ENCODE results near the gene ICAM2. TPM values are rescaled to one million over a fixed set of nuclear protein-coding genes. Genes with fewer than 3 reads are reported as not detected.

The ICAM2 gene
- total RNA-seq, 4 donors from 2014 or later: 6.4 to 24.3 (median 9.3) TPM; not detected in 1

GRCh38 chr17:64016974-64017373 is 3.5 kb downstream of the ICAM2 start:
- Histone ChIP-seq H3K9me3 (no peaks in the 10 kb centered on the region), H3K4me3 (no peak overlapping the region), H3K27ac (peak overlapping the region; percentile 30 to 64 (median 45)), H3K36me3 (no peaks in the 10 kb centered on the region), H3K27me3 (no peaks in the 10 kb centered on the region), H3K4me1 (peaks cover 0 to 18% (median 0%) of the 10 kb centered on the region in 4 donors)
- in situ Hi-C loops (cut with MboI; ENCODE audit: low pct_ligation_motif_present in 1 of 4, low pct_unique_long_range_greater_than_20kb in 1 of 4, low sequenced_read_pairs in 3 of 4) (loop anchor here in 1 of 4 donors (25.0 kb wide), 1 partner anchor 105 kb away; the partner anchor contains the start of genes CSHL1 and GH1), intact Hi-C loops (cut with DNase I; ENCODE audit: low total_unique reads) (no loop called here)
- TF ChIP-seq EP300 (IDR thresholded peaks at IDR 0.05; ENCODE audit: low read depth) (no peak), POLR2AphosphoS5 (IDR thresholded peaks at IDR 0.05) (no peak), POLR2A (IDR thresholded peaks at IDR 0.05) (no peak), CTCF (IDR thresholded peaks at IDR 0.05) (no peak)
- WGBS, 2 donors (ENCODE audit: low coverage in 1 of 2): 68 to 76% methylated on average over 3 of the region's 3 CpGs
- DNase-seq: no peak

GRCh38 chr17:64016231-64016784 is 4.1 kb downstream of the ICAM2 start:
- 60 to 63% methylated on average over 2 to 5 of the region's 5 CpGs for WGBS, 2 donors (ENCODE audit: low coverage in 1 of 2)
- intact Hi-C loops (cut with DNase I; ENCODE audit: low total_unique reads): no loop called here
- H3K27ac ChIP-seq: peak overlapping the region; percentile 30 to 64 (median 45)
- peaks cover 0 to 18% (median 0%) of the 10 kb centered on the region in 4 donors for H3K4me1 ChIP-seq
- H3K27me3 ChIP-seq: no peaks in the 10 kb centered on the region
- TF ChIP-seq CTCF (IDR thresholded peaks at IDR 0.05): no peak
- no peak for TF ChIP-seq POLR2A (IDR thresholded peaks at IDR 0.05)
- TF ChIP-seq EP300 (IDR thresholded peaks at IDR 0.05; ENCODE audit: low read depth): no peak
- no peak for TF ChIP-seq POLR2AphosphoS5 (IDR thresholded peaks at IDR 0.05)
- H3K4me3 ChIP-seq: no peak overlapping the region
- H3K9me3 ChIP-seq: no peaks in the 10 kb centered on the region
- in situ Hi-C loops (cut with MboI; ENCODE audit: low pct_ligation_motif_present in 1 of 4, low pct_unique_long_range_greater_than_20kb in 1 of 4, low sequenced_read_pairs in 3 of 4): loop anchor here in 1 of 4 donors (25.0 kb wide), 1 partner anchor 104 kb away; the partner anchor contains the start of genes CSHL1 and GH1
- no peak for DNase-seq
- no peaks in the 10 kb centered on the region for H3K36me3 ChIP-seq

- WGBS, 2 donors (ENCODE audit: low coverage in 1 of 2): 92 to 100% methylated on average over 4 to 6 of the region's 6 CpGs
- DNase-seq: no peak
- in situ Hi-C loops (cut with MboI; ENCODE audit: low pct_ligation_motif_present in 1 of 4, low pct_unique_long_range_greater_than_20kb in 1 of 4, low sequenced_read_pairs in 3 of 4): loop anchor here in 1 of 4 donors (25.0 kb wide), 1 partner anchor 103 kb away; the partner anchor contains the start of genes CSHL1 and GH1
These were observed 5.0 kb downstream of the ICAM2 start for GRCh38 chr17:64015447-64015846.

More at GRCh38 chr17:64015447-64015846, 5.0 kb downstream of the ICAM2 start:
- intact Hi-C loops (cut with DNase I; ENCODE audit: low total_unique reads): no loop called here
- Histone ChIP-seq H3K27ac (peak overlapping the region; percentile 13 to 64 (median 32)), H3K4me3 (no peak overlapping the region), H3K4me1 (peaks cover 0 to 13% (median 0%) of the 10 kb centered on the region in 4 donors), H3K9me3 (no peaks in the 10 kb centered on the region), H3K36me3 (no peaks in the 10 kb centered on the region), H3K27me3 (no peaks in the 10 kb centered on the region)
- TF ChIP-seq POLR2AphosphoS5 (IDR thresholded peaks at IDR 0.05) (no peak), CTCF (IDR thresholded peaks at IDR 0.05) (no peak), EP300 (IDR thresholded peaks at IDR 0.05; ENCODE audit: low read depth) (no peak), POLR2A (IDR thresholded peaks at IDR 0.05) (no peak)
